ENCODE measurements around the gene ROPN1B.

ROPN1B gene

DNA sequence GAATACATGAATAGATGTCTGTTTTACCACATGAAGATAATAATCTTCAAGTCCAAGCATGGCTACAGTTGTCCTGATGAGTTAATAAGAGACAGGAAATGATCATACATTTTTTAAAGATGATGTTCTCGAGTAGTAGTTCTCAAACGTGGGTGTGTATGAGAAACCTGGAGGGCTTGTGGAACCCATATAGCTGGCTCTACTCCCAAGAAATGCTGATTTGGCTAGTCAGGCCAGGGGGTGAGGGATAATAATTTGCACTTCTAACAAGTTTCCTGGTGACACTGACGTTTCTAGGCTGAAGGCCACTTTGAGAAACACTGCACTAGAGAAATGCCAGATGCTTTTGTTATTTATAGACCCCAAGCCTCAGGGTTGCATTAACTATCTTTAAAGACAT, 37.0 kb downstream of the ROPN1B start:
- no peak for FAIRE-seq

DNA sequence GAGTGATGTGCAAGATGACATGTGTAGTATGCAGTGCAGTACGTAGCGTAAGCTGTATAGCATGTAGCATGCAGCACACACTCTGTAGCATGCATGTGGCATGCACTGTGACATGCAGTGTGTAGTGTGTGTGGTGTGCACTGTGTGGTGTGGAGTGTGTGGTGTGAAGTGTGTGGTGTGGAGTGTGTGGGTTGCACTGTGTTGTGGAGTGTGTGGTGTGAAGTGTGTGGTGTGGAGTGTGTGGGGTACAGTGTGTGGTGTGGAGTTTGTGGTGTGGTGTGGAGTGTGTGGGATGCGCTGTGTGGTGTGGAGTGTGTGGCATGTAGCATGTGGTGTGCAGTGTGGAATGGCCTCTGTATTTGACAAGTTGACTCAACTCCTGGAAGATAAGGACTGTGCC, 39.2 kb downstream of the ROPN1B start:
- no peak for FAIRE-seq

DNA sequence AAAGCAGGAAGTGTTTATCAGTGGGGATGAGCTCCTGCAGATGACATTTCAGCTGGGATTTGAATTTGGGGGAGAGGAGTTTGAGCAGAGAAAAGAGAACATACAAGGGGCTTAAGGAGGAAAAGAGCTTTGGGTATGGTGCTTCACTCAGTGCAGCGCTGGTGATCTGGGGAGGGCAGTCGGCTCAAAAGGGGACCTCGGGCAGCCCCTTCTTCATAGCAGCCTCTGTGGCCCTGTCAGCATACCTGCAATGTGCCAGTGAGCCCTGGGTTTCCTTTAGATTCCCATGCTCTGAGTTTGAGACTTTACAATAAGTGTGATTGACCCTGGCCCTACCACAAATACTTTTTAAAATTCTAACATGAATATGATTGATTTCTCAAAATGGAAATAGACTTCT, 40.2 kb downstream of the ROPN1B start:
- no peak for FAIRE-seq

DNA sequence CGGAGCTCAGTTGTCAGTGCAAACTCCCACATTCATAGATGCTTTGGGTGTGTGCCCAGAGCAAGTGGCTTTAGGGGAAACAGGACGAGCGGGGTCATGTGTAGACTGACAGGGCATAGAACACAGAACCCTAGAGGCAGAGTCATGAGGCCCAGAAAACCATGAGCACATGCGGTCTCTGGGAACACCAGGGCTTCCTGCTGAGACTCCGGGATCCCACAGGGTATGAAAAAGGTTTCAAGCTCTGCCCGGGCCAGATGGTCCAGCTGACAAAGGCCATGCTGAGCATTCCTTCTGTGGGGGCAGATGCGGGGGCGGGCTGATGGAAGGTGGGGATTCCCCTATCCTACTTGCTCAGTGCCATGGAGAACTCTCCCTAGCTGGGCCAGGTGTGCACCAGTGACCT, 44.8 kb downstream of the ROPN1B start:
- FAIRE-seq = no peak

DNA sequence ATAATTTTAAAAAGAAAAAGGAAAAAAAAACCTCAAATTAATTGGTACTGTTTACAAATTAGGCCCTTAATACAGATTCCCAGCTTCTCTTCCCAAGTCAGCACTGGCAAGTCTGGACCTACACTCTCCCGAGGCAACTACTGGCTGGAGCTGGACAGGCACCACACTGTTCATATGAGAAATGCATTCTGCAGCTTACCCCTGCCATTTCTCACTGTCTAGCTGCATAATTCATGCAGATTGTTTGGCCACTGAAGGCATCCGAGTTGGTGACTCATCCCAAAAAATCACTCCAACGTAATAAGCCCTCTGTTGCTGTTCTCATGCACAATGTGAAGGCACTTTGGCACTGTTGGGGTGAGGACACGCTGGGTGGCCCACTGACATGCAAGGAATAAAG, 45.3 kb downstream of the ROPN1B start:
- FAIRE-seq = no peak

DNA sequence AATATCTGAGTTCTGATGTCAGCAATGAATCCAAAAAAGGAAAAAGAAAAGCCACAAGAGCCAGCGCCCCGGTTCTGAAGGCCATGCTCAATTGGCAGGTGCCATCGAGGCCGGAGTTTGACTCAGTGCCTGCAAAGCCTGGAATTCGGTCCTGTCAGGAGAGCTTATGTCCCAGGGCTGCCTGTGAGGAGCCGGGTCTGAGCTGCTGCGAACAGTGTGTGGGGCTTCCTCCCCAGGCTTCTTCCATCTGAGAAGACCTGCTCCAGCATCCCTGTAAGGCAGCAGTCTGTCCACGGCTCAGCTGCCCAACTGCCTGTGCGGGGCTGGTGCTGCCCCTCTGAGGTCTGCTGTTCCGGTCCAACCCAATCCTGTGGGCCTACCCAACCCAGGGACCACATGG, 46.1 kb downstream of the ROPN1B start:
- FAIRE-seq = no peak

DNA sequence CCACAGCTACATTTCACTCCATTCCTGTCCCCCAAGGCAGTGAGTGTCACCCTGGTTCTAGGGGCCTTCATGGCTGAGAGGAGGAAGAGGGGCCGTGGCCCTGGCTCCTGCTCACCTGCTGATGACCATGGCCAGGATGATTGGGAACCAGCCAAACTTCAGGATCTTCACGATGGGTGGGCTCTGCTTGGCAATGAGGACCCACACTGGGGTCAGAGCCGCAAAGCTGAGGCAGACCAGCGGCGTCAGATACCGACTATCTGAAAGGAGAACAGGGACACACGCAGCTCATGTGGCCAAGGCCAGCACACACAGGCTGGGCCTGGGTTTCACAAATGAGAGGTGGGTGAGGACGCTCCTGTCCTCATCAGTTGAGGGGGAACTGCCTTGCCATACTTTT, 47.6 kb downstream of the ROPN1B start:
- no peak for FAIRE-seq

DNA sequence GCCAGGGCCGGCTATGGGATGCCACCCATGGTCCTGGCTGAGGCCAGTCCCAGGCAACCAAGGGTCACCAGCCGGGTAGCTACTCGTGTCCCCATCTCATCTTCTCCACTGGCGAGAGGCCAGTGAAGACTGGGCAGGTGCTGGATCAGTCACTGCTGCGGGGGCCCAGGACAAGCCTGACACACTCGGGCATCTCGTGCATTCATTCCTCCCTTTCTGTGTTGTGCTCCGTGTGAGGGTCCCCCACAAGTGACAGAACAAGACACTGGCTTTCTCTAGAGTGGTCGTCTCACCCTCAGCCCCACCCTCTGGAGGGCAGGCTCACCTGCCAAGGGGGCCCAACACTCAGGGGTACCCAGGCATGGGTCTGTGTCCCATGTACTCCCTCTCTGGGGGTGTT, 48.4 kb downstream of the ROPN1B start:
- no peak for FAIRE-seq

DNA sequence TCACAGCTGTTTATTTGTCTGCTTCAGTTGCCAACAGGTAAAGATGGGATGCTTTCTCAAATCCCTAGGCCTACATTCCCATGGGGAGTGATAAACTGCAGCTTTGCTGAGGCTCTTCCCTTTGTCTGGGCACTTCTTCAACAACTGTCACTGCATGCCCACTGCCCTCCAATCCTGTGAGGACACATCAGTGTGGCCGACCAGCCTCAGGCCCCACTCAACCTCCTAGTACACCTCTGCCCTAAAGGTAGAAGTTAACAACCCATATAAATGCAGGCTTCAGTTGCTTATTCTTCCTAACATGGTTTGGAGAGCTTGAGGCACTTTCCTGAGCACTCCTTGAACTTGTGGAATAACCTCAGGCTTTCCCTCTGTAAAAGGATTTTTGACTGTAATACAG, 49.6 kb downstream of the ROPN1B start:
- FAIRE-seq = no peak

DNA sequence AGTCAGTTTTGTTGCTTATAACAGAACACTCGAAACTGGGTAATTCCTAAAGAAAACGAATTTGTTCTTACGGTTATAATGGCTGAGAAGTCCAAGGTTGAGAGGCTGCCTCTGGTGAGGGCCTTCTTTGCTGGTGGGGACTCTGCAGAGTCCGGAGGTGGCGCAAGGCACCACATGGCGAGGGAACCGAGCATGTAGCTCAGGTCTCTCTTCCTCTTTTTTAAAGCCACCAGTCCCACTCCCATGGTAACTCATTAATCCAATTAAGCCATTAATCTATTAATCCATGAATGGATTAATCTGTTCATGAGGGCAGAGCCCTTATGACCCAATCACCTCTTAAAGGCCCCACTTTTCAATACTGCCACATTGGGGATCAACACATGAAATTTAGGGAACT, 50.0 kb downstream of the ROPN1B start:
- no peak for FAIRE-seq

DNA sequence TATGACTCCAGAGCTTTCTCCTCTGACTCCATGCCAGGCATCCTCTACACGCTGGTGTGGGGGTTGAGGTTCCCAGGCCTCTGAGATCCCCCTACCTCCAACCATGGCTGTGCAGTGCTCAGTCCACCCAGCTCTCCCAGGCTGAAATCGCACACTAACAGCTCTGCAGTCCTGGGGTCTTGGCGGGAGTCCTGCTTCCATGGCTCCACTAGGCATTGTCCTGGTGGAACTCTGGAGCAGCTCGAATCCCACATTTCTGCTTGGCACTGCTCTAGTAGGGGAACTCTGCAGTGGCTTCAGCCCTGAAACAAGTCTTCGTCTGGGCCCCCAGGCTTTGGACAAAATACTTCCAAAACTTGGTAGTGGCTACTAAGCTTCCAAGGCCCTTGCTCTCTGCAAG, 50.7 kb downstream of the ROPN1B start:
- FAIRE-seq = no peak

DNA sequence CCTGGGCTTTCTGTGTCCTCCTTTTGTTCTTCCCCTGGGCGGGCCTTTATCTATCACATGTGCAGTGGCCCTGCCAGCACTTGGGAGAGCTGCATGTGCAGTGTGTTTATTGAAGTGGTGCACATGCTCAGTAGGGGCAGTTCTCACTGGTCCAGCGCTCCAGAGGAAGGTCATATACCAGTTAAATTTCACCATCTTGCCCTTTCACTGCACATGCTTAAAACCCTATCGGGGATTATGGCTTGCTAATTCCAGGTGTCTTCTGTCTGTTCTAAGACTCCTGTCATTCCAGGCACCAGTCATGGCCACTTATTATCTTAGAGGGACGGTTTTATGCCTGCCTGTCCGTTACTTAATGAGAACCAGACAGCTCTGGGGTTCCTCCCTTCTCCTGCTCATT, 52.2 kb downstream of the ROPN1B start:
- FAIRE-seq = no peak

DNA sequence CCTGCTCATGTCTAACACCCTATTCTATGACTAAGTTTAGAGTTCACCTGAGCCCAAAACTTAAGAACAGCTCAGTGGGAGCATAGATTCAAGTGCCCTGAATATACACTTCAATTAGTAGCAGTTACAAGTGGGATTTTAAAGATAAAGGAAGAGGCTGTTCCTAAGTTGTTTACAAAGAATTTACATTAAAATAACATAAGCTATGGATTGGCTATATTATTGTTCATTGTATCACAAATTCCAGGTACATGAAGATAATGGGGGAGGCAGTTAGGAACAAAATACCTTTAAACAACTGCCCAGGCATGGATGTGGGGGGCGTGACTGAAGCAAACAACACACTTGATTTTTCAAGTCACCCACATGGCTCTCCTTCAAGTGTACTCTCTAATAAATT, 52.7 kb downstream of the ROPN1B start:
- no peak for FAIRE-seq

DNA sequence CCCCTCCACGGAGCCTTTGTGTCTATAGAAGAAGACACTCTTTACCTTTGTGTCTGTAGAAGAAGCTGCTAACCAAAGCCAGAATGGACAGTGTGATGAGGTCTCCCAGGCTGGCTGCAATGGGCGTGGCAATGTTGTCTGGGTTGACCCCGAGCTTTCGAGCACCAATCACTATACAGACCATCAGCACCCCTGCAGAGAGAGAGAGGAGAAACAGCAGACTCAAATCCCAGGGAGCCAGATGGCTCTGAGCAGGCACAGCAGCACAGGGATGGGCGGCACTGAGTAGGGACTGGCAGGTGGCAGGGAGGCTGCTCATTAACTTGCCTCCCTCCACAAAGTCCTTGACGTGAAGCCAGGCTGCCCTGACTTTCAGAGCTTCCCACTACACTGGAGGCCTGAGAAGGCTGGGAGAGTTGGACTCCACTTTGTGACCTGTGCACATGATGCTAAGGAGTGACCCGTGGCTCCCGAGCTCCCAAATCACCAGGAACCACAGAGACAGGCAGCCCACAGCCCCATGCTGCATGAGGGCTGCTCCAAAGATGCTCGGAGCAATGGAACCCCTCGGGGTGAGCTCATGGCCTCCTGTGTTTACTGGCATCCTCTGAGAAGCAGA, 53.9 kb downstream of the ROPN1B start:
- FAIRE-seq = no peak

DNA sequence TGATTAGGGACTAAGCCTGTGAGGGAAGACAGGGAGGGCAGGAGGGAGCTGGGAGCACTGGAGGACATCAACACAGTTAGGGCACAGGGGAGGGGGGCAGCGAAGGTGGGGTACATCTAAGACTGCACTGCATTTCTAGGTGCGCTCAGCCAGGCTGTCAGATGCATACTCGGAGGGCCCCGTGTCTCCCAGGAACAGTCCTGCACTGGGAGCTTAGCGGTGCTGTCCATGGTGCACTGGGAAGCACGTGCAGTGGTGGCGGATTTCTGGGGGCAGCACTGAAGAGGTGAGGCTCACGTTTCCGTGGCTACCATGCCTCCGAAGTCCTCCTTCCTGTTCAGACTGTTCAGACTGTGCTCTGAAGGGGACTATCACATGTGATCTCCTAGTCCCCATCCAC, 54.4 kb downstream of the ROPN1B start:
- FAIRE-seq = no peak

DNA sequence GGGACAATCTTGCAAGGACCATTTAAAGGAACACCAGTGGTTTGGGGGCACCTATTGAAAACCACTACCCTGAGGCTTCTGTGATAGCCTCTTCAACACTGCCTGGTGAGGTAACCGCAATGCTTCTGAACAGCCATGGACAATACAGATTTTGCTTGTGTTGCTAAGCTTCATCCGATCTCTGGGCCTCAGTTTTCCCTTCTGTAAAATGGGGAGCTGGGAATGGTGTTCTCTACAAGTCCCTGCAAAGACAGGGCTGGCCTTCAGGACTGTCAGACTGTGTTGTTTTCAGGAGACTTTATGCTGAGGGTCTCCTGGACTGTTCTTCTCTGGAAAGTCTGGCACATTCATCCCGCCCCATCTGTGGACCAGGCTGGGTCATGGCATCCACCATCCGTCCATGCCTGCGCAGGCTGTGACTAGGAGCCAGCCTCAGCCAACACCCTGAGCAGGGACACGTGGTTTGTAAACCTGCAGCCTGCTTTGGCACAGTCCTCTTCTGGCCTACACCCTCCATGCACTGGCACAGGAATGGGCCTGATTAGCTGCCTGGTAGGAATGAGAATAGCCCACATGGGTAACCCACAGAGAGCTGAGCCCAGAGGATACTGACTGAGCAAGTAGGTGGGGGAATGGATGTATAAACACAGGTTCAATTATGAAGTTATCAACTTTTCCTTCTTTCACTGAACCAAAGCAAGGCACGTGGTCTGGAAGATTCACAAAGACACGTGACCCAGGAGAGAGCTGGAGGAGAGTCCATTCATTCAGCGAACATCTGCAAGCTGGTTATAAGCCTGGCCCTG, 55.3 kb downstream of the ROPN1B start:
- no peak for FAIRE-seq

DNA sequence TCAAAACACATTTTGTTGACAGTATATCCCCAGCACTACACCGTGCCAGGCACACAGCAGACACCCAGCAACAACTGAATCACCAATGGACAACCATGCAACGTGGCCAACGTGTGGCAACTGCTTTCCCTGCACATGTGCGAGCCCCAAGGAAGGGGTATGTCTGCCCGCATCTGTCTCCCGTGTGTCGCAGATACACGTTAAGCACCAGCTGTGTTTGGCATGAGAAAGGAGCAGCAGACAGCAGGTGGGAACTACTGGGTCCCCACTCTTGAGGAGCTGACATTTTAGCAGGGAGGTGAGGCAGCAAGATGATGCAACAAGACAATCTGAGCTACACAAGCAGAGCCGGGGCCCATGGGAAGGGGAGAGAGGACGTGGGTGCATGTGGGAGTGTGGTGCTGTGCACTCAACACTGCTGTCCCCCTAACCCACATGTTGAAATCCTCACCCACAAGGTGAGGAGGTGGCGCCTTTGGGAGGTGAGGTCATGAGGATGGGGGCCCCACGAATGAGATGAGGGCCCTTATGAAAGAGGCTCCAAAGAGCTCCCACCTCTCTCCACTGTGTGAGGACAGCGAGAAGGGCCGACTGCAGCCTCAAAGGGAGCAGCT, 56.2 kb downstream of the ROPN1B start:
- FAIRE-seq = no peak

DNA sequence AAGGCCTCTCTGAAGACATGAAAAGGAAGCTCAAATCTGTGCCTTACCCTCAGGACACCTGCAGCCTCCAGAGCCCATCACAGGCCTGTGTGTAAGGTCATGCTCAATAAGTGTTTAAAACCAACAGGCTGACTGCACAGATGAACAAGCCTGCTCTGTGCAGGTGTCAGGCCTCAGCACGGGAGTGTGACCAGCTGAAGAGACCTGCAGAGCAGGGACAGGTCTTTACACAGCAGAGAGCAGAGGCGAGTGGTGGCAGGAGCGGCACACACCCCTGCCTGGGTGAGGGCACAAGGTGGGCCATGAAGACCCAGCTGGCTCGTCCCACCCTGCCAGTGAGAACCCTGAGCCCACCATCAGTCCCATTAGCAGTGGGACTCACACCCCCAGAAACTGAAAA, 56.9 kb downstream of the ROPN1B start:
- FAIRE-seq = no peak

DNA sequence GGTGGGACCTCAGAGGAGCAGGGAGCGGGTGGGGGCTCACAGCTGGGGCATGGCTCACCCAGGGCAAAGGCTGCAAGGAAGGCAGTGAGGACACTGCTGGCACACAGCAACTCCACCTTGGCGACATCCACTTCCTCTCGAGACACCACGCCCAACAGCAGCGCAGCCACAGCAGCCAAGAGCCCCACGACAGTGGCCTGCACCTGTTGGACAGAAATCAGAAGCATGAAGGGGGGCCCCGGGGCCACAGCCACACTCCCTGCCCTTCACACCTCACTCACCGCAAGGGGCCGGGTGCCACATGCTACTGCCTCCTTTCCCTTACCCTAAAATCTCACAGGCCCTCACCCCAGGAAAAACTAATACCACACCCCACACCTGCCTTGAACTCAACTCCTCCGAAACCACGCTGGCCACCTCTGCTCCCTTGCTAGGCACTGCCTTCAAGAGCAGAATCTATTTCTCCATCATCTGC, 57.3 kb downstream of the ROPN1B start:
- no peak for FAIRE-seq

DNA sequence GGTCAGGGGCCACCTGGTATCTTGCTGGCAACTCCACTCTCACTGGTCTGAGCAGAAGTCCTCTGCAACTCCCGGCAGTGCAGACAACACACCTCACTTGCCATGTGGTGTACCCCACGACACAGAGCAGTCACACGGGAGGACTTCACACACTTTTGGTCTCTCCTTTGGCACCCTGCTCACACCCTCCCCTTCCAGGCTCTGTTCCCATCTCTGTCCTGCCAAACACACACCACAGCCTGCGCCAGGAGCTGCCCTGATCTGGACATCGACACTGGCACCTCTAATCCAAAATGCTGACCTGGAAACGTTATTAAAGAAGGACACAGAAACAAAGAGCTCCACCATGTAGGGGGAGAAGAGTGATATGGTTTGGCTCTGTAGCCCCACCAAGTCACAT, 57.8 kb downstream of the ROPN1B start:
- no peak for FAIRE-seq

DNA sequence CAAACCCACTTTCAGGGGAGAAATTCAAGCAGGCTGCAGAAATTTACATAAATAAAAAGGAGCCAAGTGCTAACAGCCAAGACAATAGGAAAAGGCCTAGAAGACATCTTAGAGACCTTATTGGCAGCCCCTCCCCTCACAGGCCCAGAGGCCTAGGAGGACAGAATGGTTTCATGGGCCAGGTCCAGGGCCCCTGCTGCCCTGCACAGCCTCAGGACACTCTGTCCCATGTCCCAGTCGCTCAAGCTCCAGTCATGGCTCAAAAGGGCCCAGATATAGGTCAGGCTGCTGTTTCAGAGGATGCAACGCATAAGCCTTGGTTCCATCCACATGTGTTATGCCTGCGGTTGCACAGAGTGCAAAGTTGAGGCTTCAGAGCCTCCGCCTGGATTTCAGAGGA, 59.1 kb downstream of the ROPN1B start:
- FAIRE-seq = no peak

DNA sequence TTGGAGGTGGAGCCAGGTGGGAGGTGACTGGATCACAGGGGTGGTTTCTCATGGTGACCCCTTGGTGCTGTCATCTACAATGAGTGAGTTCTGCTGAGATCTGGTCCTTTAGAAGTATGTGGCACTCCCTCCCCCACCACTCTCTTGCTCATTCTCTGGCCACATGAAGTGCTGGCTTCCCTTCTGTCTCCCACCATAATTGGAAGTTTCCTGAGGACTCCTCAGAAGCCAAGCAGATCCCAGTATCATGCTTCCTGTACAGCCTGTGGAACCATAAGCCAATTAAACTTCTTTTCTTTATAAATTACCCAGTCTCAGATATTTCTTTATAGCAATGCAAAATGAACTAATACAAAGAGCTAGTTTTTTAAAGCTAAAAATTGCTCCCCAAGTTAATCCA, 60.3 kb downstream of the ROPN1B start:
- no peak for FAIRE-seq

DNA sequence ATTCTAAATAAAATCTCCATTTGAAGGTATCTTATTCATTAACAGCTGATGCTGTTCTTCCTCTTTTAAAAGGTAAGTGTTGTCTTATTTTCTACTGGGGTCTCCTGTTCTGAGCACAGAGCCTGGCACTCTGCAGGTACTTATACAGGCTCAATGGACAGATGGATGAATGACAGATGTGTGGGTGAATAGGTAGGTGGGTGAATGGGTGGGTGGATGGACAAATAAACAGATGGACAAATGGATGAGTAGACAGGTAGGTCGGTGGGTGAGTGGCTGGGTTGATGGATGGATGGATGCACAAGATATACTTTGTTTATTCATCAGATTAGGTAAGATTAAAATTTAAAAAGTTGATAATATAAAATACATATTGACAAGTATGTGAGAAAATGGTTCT, 61.5 kb downstream of the ROPN1B start:
- no peak for FAIRE-seq

DNA sequence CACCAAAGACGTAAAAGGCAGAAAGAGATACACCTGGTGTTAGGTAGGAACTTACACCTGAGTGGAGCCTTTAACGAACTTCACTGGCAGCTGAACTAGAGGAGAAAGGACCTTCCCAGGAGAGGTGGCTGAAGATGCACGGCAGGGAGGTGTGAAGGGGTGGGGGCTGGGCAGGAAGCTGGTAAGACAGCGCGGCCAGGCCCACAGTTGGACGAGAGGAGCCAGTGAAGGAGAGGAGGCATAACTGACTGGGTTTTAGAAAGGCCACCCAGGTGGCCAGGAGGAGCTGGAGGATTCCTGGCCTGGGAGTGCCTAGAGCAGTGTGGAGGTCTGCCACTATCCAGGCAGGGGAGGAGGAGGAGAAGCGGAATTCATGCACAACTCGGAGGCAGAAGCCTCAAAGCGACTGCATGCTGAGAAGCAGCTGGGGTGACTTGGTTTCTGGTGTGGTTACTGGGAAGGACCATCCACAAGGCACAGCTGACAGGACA, 63.0 kb downstream of the ROPN1B start:
- no peak for FAIRE-seq

Measured in A204.1 (cell line).